GM18858 (cell line): Measurements from ENCODE around the gene BRI3.
"Not testable (repeated sequence)": the region's sequence is repeated elsewhere in the genome, so short reads cannot be mapped to it uniquely, and the experiment has no call there.

ENCODE experiments used
- ATAC-seq: cut with Tn5 transposase; IDR thresholded peaks from one replicate; pipeline ENCODE4 v1.9.1; 2021; ENCODE audit not compliant: unreplicated experiment

Gene BRI3

GRCh38 chr7:98309566-98309965 lies 28.1 kb downstream of the BRI3 start:
- ATAC-seq, result no peak

- ATAC-seq, result no peak
These were observed 30.7 kb downstream of the BRI3 start for GRCh38 chr7:98312201-98312600.

GRCh38 chr7:98314469-98314868 lies 33.0 kb downstream of the BRI3 start:
- ATAC-seq, result no peak

DNA sequence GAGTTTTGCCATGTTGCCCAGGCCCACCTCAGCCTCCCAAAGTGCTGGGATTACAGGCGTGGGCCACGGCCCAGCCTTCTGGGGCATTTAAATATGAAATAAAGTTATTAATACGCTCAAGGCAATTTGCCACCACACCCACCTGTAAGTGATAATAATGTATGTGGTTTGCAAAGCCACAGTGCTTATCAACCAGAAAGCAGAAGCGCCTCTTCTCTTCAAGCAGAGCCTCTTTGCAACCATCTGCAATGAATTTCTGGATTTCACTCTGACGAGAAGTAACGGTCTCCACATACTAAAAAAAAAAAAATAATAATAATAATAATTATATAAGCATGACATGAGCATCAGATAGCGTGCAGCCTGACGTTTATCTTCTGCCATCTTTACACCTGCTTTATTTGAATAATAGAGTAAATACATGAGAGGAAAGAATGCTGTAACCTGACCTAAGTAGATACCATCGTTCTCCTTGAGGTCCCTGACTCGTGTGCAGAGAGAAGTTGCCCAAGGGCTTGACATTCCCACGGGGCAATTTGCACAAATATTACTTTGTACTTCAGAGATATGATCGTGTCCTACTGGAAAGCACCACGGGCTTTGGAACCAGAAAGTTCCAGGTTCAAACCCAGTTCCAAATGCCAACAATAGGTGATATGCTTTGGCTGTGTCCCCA lies 34.0 kb downstream of the BRI3 start:
- ATAC-seq, result peak; percentile 82

DNA sequence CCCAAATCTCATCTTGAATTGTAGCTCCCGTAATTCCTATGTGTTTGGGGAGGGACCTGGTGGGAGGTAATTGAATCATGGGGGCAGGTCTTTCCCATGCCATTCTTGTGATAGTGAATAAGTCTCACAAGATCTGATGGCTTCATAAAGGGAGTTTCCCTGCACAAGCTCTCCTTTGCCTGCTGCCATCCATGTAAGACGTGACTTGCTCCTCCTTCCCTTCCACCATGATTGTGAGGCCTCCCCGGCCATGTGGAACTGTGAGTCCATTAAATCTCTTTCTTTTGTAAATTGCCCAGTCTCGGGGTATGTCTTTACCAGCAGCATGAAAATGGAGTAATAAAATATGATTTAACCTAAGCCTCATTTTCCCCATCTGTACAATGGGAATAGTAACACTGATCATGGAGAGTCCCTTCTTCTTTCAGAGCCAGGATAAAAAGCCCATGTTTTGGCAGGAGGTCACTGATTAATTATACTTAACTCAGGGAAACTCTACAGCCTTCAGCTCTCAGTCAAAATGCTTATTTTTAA lies 34.6 kb downstream of the BRI3 start:
- ATAC-seq, result not testable (repeated sequence)

GRCh38 chr7:98317366-98318040 lies 36.0 kb downstream of the BRI3 start:
- no peak for ATAC-seq

DNA sequence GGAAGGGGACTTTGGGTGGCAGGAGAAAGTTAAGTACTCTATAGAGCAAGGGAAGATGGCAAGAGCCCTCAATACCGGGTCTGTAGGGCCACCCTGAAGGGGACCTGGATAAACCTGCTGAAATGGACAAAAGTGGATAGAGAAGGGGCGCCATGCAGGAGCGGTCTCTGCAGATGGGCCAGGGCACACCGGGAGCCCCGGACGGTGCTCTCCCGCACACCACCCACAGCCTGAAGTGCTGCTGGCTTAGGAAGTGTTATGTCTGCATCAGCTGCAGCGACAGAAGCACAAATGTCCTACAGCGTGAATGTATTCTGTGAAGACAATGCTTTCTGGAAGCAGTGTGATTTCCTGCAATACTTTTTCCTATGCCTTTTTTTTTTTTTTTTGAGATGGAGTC lies 37.7 kb downstream of the BRI3 start:
- no peak for ATAC-seq

- ATAC-seq, result no peak
These were observed 39.8 kb downstream of the BRI3 start for GRCh38 chr7:98321301-98321700.

DNA sequence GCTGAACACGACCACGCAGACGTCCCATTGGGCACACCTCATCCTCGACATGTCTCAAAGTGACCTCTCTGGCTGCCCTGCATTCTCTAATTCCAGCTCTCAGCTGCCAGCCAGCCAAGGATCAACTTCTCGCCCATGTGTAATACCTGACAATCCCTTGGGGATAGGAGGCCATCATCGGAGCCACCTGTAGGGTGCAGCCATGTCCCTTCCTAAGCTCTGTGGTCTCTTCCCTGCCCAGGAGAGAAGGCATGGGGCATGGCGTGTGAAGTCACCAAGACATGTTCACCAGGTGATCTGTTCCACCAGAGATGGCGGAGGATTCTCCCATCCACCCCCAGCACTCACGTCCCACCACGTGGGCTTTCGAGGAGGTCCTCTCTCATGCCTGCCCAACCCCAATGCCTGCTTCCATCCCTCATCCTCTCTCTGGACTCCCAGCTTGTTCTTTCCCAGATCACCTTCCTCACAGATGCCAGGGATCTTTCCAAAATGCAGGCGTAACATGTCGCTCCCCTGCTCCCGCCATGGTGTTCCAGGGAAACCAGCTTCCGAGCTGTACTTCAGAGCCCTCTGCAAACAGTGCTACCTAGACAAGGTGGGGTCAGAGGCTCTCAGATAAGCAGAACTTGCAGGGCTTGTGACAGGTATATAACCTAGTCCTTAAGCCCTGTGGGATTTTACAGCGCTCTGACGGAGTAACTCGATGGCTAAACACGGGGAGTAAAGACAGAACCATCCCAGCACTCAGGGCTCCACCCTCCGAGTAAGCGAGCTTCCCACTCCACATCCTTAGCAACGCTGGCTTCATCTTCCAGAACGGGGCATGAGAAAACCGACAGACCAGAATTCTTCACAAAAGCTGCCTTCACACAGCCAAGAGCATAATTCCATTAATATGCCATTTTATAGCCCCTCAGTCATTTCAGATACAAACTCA lies 41.1 kb downstream of the BRI3 start:
- no peak for ATAC-seq

- ATAC-seq, result no peak
These were observed 42.3 kb downstream of the BRI3 start for GRCh38 chr7:98323597-98324322.

DNA sequence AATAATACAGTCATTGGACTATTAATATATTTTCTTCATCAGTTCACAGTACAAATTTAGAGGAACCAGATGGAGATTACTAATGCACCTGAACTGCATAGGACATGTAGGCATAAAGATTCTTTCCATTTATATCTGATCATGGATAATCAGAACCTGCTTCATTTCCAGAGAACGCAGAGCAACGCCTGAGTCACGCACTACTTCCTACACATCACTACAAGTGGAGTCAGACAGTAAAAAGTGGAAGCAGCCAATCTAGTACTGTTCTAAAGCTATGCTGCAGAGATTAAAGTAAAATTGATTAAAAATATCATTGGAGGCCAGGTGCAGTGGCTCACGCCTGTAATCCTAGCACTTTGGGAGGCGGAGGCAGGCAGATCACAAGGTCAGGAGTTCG lies 43.3 kb downstream of the BRI3 start:
- ATAC-seq, result no peak

DNA sequence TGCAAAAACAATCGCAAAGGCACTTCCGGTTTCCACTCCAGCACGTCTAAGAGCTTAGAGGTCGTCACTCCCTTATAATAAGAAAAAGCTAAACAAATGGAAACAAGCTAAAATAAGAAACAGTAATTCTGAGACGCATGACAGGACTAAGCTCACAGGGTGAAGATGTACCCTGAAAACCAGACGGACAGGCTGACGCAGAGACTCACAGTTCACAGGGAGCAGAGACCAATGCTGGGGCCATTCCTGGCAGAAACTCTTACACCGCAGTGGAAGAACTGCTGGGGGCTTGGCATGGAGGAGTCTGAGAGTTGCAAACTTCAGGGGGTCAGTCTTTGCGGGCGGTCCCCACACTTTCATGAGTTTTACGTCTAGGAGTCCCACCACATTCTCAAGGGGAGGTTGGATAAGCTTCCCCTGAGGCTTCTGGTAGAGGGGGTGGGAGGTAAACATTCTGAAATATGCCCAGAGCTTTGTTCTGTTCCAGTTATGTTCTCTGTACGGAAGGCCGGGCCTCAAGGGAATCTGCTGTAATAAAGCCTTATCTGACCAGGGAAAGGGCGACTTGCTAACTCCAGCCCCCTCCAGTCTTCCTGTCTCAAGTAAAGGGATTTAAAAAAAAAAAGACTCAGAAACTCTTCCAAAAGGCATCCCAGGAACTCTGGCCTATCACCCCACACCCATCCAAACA lies 47.8 kb downstream of the BRI3 start:
- ATAC-seq, result no peak

DNA sequence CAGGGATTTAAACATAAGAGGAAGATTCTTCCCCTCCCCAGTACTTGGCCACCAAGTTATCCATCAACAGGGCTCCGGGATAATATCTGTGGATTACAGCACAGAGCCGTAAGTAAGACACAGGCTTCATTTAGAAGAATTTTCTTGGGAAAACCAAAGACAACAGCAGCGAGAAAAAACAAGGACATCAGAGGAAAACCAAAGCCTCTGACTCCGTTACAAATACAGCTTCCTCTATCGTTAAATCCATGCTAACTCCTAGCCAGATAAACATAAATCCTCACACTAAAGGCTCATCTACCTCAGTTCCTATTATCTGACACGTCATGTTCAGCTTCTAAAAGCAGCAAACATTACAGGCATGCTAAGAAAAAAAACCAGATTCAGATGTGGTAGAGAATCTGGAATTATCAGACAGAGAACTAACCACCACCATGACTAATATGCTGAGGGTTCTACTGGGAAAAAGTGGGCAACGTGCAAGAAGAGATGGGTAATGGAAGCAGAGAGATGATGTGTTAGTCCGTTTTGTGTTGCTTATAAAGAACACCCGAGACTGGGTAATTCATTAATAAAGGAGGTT lies 48.4 kb downstream of the BRI3 start:
- ATAC-seq, result no peak

- no peak for ATAC-seq
These were observed 49.5 kb downstream of the BRI3 start for GRCh38 chr7:98330926-98331529.

GRCh38 chr7:98334081-98334480 lies 52.6 kb downstream of the BRI3 start:
- ATAC-seq, result no peak

DNA sequence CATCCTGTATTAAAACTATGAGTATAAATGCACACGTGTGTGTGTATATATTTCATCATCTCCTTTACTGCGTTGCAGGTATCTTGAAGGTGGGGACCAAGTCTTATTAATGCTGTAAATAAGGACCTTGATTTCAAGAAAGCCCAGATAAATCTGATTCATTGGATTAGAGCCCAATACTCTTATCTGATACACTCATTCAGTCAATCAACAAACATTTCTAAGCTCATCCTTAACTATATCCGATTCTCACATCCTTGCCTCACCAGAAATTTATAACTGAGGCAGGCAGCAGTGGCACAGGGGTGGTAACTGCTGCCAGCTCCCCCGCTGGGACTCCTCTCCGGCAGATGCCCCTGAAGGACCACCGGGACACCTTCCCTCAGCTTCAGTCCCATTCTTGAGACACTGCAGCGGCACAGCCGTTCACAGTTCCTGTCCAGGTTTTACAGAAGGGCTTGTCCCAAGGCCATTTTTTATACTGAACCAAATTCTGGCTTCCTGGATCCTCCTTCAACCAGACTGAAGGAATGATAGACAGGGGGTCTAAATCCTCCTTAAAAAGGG lies 54.0 kb downstream of the BRI3 start:
- no peak for ATAC-seq

DNA sequence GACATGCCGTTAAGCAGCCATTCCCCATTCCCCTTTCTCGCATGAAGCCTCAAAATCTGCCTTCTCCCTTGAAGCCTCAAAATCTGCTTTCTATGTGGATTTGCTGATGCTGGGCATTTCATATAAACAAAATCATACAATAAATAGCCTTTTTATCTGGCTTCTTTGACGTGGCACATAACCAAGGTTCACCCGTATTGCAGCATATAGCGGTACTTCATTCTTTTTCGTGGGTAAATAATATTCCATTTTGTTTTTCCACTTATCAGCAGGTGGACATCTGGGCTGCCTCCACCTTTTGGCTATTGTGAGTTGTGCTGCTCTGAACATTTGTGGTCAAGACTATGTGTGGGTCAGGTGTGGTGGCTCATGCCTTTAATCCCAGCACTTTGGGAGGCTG lies 57.0 kb downstream of the BRI3 start:
- ATAC-seq, result no peak

- ATAC-seq, result no peak
These were observed 57.6 kb downstream of the BRI3 start for GRCh38 chr7:98339043-98339442.

GRCh38 chr7:98341106-98341505 lies 59.6 kb downstream of the BRI3 start:
- no peak for ATAC-seq
